ENCODE results near the gene CTSF. TPM values are rescaled to one million over a fixed set of nuclear protein-coding genes. Genes with fewer than 3 reads are reported as not detected.
"Not testable (repeated sequence)": the region's sequence is repeated elsewhere in the genome, so short reads cannot be mapped to it uniquely, and the experiment has no call there.

Gene CTSF
- total and polyA plus RNA-seq, 2 donors (not counting 1 experiment from before 2014, with no cell fraction given) = 16.6 to 20.9 TPM

GRCh38 chr11:66582565-66583147 lies 14.2 kb upstream of the CTSF start:
- CTCF ChIA-PET = interaction anchor here (1.1 to 12.2 kb wide), 2 partner anchors 9 to 97 kb away, joined by 3 to 301 read pairs; partner anchors contain the start of gene RBM4B
- H3K4me3 Mint-ChIP-seq; H2AFZ ChIP-seq (ENCODE audit: insufficient read depth, low read depth, low read length, poor library complexity, severe bottlenecking); H3K27me3 ChIP-seq (replicated peaks in 1 of 4; ENCODE audit: control extremely low read depth in 1 of 4, control insufficient read depth in 3 of 4, insufficient read depth in 4 of 4, low read length in 3 of 4); H3K4me1 Mint-ChIP-seq; H3K4me3 ChIP-seq (ENCODE audit: control extremely low read depth in 1 of 5, extremely low read depth in 1 of 5, insufficient read depth in 1 of 5, low read depth in 2 of 5, low read length in 4 of 5); H3K9ac ChIP-seq (ENCODE audit: low read length); DNase-seq; ATAC-seq (ENCODE audit: low read depth); H3K36me3 ChIP-seq (replicated peaks in 1 of 2; ENCODE audit: control extremely low read depth in 1 of 2, control insufficient read depth in 1 of 2, extremely low read depth in 1 of 2, insufficient read depth in 2 of 2, low read length in 1 of 2); H3K4me2 ChIP-seq (replicated peaks; ENCODE audit: low read depth, low read length, poor library complexity, severe bottlenecking); H3K79me2 ChIP-seq (ENCODE audit: control insufficient read depth, insufficient read depth, low read length); POLR2A ChIA-PET; H3K27me3 Mint-ChIP-seq; H3K9me3 Mint-ChIP-seq (ENCODE audit: insufficient read depth); intact Hi-C loops (cut with micrococcal nuclease); H3K4me1 ChIP-seq (ENCODE audit: control insufficient read depth in 2 of 2, insufficient read depth in 2 of 2, low read length in 2 of 2); H4K20me1 ChIP-seq (ENCODE audit: control insufficient read depth, insufficient read depth, low read length, poor library complexity, severe bottlenecking); H3K27ac Mint-ChIP-seq; H3K27ac ChIP-seq (ENCODE audit: low read length in 2 of 2): not testable (repeated sequence)
- 77% methylated on average over 2 of the region's 3 CpGs for WGBS (ENCODE audit: insufficient coverage)
- H3K9me3 ChIP-seq (ENCODE audit: control extremely low read depth in 1 of 3, control insufficient read depth in 2 of 3, insufficient read depth in 1 of 3, low read length in 2 of 3) = peaks cover 3 to 14% (median 5%) of the 10 kb centered on the region in 3 donors

- Histone ChIP-seq H3K9ac (ENCODE audit: low read length) (no peak overlapping the region), H3K36me3 (replicated peaks in 1 of 2; ENCODE audit: control extremely low read depth in 1 of 2, control insufficient read depth in 1 of 2, extremely low read depth in 1 of 2, insufficient read depth in 2 of 2, low read length in 1 of 2) (no peaks in the 10 kb centered on the region), H3K27ac (ENCODE audit: low read length in 2 of 2) (no peak overlapping the region), H3K4me3 (ENCODE audit: control extremely low read depth in 1 of 5, extremely low read depth in 1 of 5, insufficient read depth in 1 of 5, low read depth in 2 of 5, low read length in 4 of 5) (no peak overlapping the region), H3K4me2 (replicated peaks; ENCODE audit: low read depth, low read length, poor library complexity, severe bottlenecking) (no peak overlapping the region), H3K79me2 (ENCODE audit: control insufficient read depth, insufficient read depth, low read length) (no peaks in the 10 kb centered on the region), H3K27me3 (replicated peaks in 1 of 4; ENCODE audit: control extremely low read depth in 1 of 4, control insufficient read depth in 3 of 4, insufficient read depth in 4 of 4, low read length in 3 of 4) (peaks cover 0 to 4% (median 0%) of the 10 kb centered on the region in 4 experiments), H4K20me1 (ENCODE audit: control insufficient read depth, insufficient read depth, low read length, poor library complexity, severe bottlenecking) (no peaks in the 10 kb centered on the region), H2AFZ (ENCODE audit: insufficient read depth, low read depth, low read length, poor library complexity, severe bottlenecking) (no peak overlapping the region), H3K4me1 (ENCODE audit: control insufficient read depth in 2 of 2, insufficient read depth in 2 of 2, low read length in 2 of 2) (peaks cover 3 to 7% of the 10 kb centered on the region in 2 donors), H3K9me3 (ENCODE audit: control extremely low read depth in 1 of 3, control insufficient read depth in 2 of 3, insufficient read depth in 1 of 3, low read length in 2 of 3) (peaks cover 3 to 14% (median 5%) of the 10 kb centered on the region in 3 donors)
- ChIA-PET CTCF (interaction anchor here (0.5 to 12.2 kb wide), 17 partner anchors 9 to 253 kb away, joined by 3 to 301 read pairs (median 4); partner anchors contain the start of genes CCDC87, CTSF, RBM4 and RBM4B), POLR2A (interaction anchor here (0.6 to 1.8 kb wide), 2 partner anchors 35 to 97 kb away, joined by 3 to 10 read pairs; partner anchors contain the start of genes RBM14 and RBM4B)
- Mint-ChIP-seq H3K4me1 (peaks cover 8% of the 10 kb centered on the region), H3K27ac (no peak overlapping the region), H3K9me3 (ENCODE audit: insufficient read depth) (peaks cover 3% of the 10 kb centered on the region), H3K4me3 (no peak overlapping the region), H3K27me3 (peaks cover 9% of the 10 kb centered on the region)
- intact Hi-C loops (cut with micrococcal nuclease) = no loop called here
- 100% methylated on average over 1 of the region's 3 CpGs for WGBS (ENCODE audit: insufficient coverage)
- no peak for TF ChIP-seq EZH2 (IDR thresholded peaks at IDR 0.05; ENCODE audit: borderline replicate concordance, insufficient read depth, low read depth, low read length, poor library complexity, severe bottlenecking)
- TF ChIP-seq CTCF (IDR thresholded peaks at IDR 0.05) = no peak
- DNase-seq = no peak
- no peak for ATAC-seq (ENCODE audit: low read depth)
Measured at GRCh38 chr11:66581261-66581660, 12.9 kb upstream of the CTSF start.
